Endothelial cell of umbilical vein (primary cell): ENCODE measurements around the gene GDNF. TPM values are rescaled to one million over a fixed set of nuclear protein-coding genes. Genes with fewer than 3 reads are reported as not detected.

ENCODE experiments used
- BruUV-seq: library from RNA; stranded (reverse); fragments of 400-500 nt; replicated peaks from 2 replicates; lab custom pipeline; 2021; lab: Mats Ljungman, UMichigan
- CTCF ChIA-PET: fragments of 300-600, 350-600 bp; sonication (Branson Sonifier 250); formaldehyde crosslinking; loops from one replicate; lab custom pipeline; 2021; ENCODE audit warnings: antibody characterized with exemption, inconsistent platforms; lab: Charles Lee
- POLR2A ChIA-PET: fragments of 300-600, 350-600 bp; sonication (Branson Sonifier 250); formaldehyde crosslinking; loops from one replicate; lab custom pipeline; 2021; ENCODE audit warnings: antibody characterized with exemption, inconsistent platforms; lab: Charles Lee
- DNase-seq: peaks from one replicate; pipeline ENCODE4 v3.0.0-alpha.2; 2011; ENCODE audit warnings: low read depth, low spot score
- FAIRE-seq: peaks from 2 replicates; lab custom pipeline; 2011; peaks lifted over from hg19 to GRCh38; lab: Jason Lieb, UNC
- H2AFZ ChIP-seq: 2 replicates; pipeline ENCODE4 v1.6.0; 2012; ENCODE audit warnings: low read depth, low read length, control low read depth, inconsistent platforms
- H3K27ac ChIP-seq: 2 replicates; pipeline ENCODE4 v1.5.1; 2011; ENCODE audit warnings: low read depth, mild to moderate bottlenecking, control low read depth, low read length, moderate library complexity; ENCODE audit not compliant: insufficient read depth
- H3K27me3 ChIP-seq, 2 experiments: 2 replicates each; pipeline versions ENCODE4 v1.6.0 to v1.6.1; 2011; ENCODE audit warnings: low read length in 2 of 2, mixed read lengths in 1 of 2; ENCODE audit not compliant: control insufficient read depth in 2 of 2, insufficient read depth in 2 of 2
- H3K36me3 ChIP-seq, 2 experiments: 2 replicates in 1 of 2; 3 replicates in 1 of 2; pipeline ENCODE4 v1.5.1; 2011; ENCODE audit warnings: low read length in 2 of 2, mild to moderate bottlenecking in 1 of 2, moderate library complexity in 1 of 2; ENCODE audit not compliant: control insufficient read depth in 2 of 2, insufficient read depth in 2 of 2; ENCODE audit errors: extremely low read depth in 1 of 2
- H3K4me1 ChIP-seq: 3 replicates; pipeline ENCODE4 v1.5.1; 2011; ENCODE audit warnings: mild to moderate bottlenecking, low read length; ENCODE audit not compliant: control insufficient read depth, insufficient read depth; ENCODE audit errors: extremely low read depth
- H3K4me2 ChIP-seq: 2 replicates; pipeline ENCODE4 v1.6.1; 2011; ENCODE audit warnings: low read length, control low read depth, mixed read lengths; ENCODE audit not compliant: insufficient read depth
- H3K4me3 ChIP-seq, 3 experiments: fragments of 200-600 bp in 1 of 3; sonication (generic), shearing (Covaris generic) in 1 of 3; replicated peaks in 1 of 3; 2 replicates each; pipeline ENCODE4 v1.5.1; 2011 to 2016; ENCODE audit warnings: control low read depth in 3 of 3, low read length in 3 of 3, mild to moderate bottlenecking in 2 of 3, inconsistent platforms in 1 of 3, low read depth in 1 of 3, moderate library complexity in 1 of 3; ENCODE audit not compliant: insufficient read depth in 1 of 3
- H3K79me2 ChIP-seq: 2 replicates; pipeline ENCODE4 v1.6.0; 2012; ENCODE audit warnings: low read length, inconsistent platforms; ENCODE audit not compliant: control insufficient read depth, insufficient read depth
- H3K9ac ChIP-seq: replicated peaks from 2 replicates; pipeline ENCODE3; 2011; ENCODE audit warnings: low read length, control low read depth; ENCODE audit not compliant: insufficient read depth; ENCODE audit errors: extremely low read depth
- H3K9me1 ChIP-seq: replicated peaks from 3 replicates; pipeline ENCODE4 v1.6.0; 2011; ENCODE audit warnings: mild to moderate bottlenecking, low read length; ENCODE audit not compliant: control insufficient read depth, insufficient read depth; ENCODE audit errors: extremely low read depth
- H3K9me3 ChIP-seq: replicated peaks from 2 replicates; pipeline ENCODE4 v1.5.1; 2012; ENCODE audit warnings: low read length, inconsistent platforms; ENCODE audit not compliant: control insufficient read depth, insufficient read depth
- H4K20me1 ChIP-seq: replicated peaks from 2 replicates; pipeline ENCODE3; 2011; ENCODE audit warnings: mild to moderate bottlenecking, low read length; ENCODE audit not compliant: control insufficient read depth, insufficient read depth; ENCODE audit errors: extremely low read depth
- CTCF ChIP-seq, 2 donors: IDR thresholded peaks; 1 replicate in 1 of 2; 2 replicates in 1 of 2; pipeline ENCODE4 v1.5.1; 2011; ENCODE audit warnings: low read length in 2 of 2, mild to moderate bottlenecking in 2 of 2, moderate library complexity in 2 of 2, control low read depth in 1 of 2, inconsistent platforms in 1 of 2, low read depth in 1 of 2; ENCODE audit not compliant: insufficient read depth in 1 of 2; ENCODE audit errors: extremely low read depth in 1 of 2
- EZH2 ChIP-seq: IDR thresholded peaks from 2 replicates; pipeline ENCODE4 v1.6.1; 2012; ENCODE audit warnings: borderline replicate concordance, low read depth, mild to moderate bottlenecking, moderate library complexity, low read length, inconsistent platforms; ENCODE audit not compliant: severe bottlenecking
- FOS ChIP-seq: IDR thresholded peaks from 2 replicates; pipeline ENCODE4 v1.6.1; 2011; ENCODE audit warnings: mild to moderate bottlenecking, low read length, moderate library complexity, borderline replicate concordance; ENCODE audit not compliant: insufficient read depth
- GATA2 ChIP-seq: IDR thresholded peaks from 2 replicates; pipeline ENCODE4 v1.7.0; 2011; ENCODE audit warnings: low read depth, mild to moderate bottlenecking, moderate library complexity, mixed read lengths, low read length; ENCODE audit not compliant: insufficient read length, insufficient read depth
- JUN ChIP-seq: IDR thresholded peaks from 2 replicates; pipeline ENCODE4 v1.6.1; 2011; ENCODE audit warnings: borderline replicate concordance, low read depth; ENCODE audit not compliant: insufficient read length, insufficient read depth
- MYC ChIP-seq: IDR thresholded peaks from one replicate; pipeline ENCODE4 v1.6.1; 2011; ENCODE audit warnings: mild to moderate bottlenecking, low read depth, low read length
- POLR2A ChIP-seq: IDR thresholded peaks from 2 replicates; pipeline ENCODE4 v1.6.1; 2012; ENCODE audit warnings: low read depth, mild to moderate bottlenecking, control low read depth, low read length
- POLR2AphosphoS5 ChIP-seq: IDR thresholded peaks from 2 replicates; pipeline ENCODE4 v1.6.1; 2012; ENCODE audit warnings: low read depth, mild to moderate bottlenecking, control low read depth, low read length, moderate library complexity; ENCODE audit not compliant: insufficient read depth
- dilution Hi-C: fragments of 300-500 bp; cut with MboI; formaldehyde crosslinking; loops from one replicate; pipeline ENCODE4 v1.15.0; 2019; ENCODE audit warnings: low sequenced_read_pairs; ENCODE audit not compliant: extremely low pct_ligation_motif_present
- intact Hi-C: fragments of 100-400 bp; cut with micrococcal nuclease; formaldehyde crosslinking; loops from one replicate; pipeline ENCODE4 v1.10.0; 2022
- polyA plus RNA-seq, 4 experiments: library from polyadenylated mRNA; depleted of rRNA in 3 of 4; stranded (reverse) in 3 of 4; unstranded in 1 of 4; fragments of >200 nt; gene quantifications; 2 replicates each; pipeline versions ENCODE4 v1.2.1 to v1.2.3, GENCODE V29; 2011 to 2012; ENCODE audit warnings: missing spikeins in 1 of 4
- total RNA-seq: library from RNA; stranded (reverse); gene quantifications from 2 replicates; pipeline ENCODE4 v1.2.3, GENCODE V29; 2021
- TF ChIP-seq, protein P1 (sequence below): IDR thresholded peaks from 2 replicates; pipeline ENCODE4 v1.6.1; 2011; ENCODE audit not compliant: insufficient read depth, insufficient read length

GDNF gene
- total and polyA plus RNA-seq, 2 donors (not counting 3 experiments of a cell fraction or from before 2014, with no cell fraction given), result not detected

GRCh38 chr5:37807621-37808301, 32.1 kb downstream of the GDNF start:
- no peak for DNase-seq
- no TSS peak for BruUV-seq
- no peaks in the 10 kb centered on the region for H3K9me3 ChIP-seq
- intact Hi-C loops, result no loop called here
- no peak overlapping the region for H3K4me3 ChIP-seq
- ChIA-PET POLR2A (no interaction called here), CTCF (no interaction called here)
- H3K36me3 ChIP-seq, result no peaks in the 10 kb centered on the region
- no peak overlapping the region for H2AFZ ChIP-seq
- dilution Hi-C loops, result no loop called here
- no peak for TF ChIP-seq POLR2A
- TF ChIP-seq FOS, result no peak
- TF ChIP-seq CTCF (IDR thresholded peaks at IDR 0.05; ENCODE audit: extremely low read depth in 1 of 2, insufficient read depth in 1 of 2, low read depth in 1 of 2, low read length in 2 of 2), result no peak
- no peak for TF ChIP-seq JUN
- TF ChIP-seq EZH2, result no peak
- TF ChIP-seq GATA2, result no peak
- TF ChIP-seq POLR2AphosphoS5, result no peak
- TF ChIP-seq MYC, result no peak
- TF ChIP-seq, protein P1, sequence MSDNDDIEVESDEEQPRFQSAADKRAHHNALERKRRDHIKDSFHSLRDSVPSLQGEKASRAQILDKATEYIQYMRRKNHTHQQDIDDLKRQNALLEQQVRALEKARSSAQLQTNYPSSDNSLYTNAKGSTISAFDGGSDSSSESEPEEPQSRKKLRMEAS, result no peak
- no peaks in the 10 kb centered on the region for H3K9me1 ChIP-seq
- H3K4me1 ChIP-seq, result no peaks in the 10 kb centered on the region
- H3K79me2 ChIP-seq, result no peaks in the 10 kb centered on the region
- no peaks in the 10 kb centered on the region for H4K20me1 ChIP-seq
- H3K4me2 ChIP-seq, result no peak overlapping the region
- H3K27ac ChIP-seq, result no peak overlapping the region
- FAIRE-seq, result no peak
- peaks cover 0 to 4% of the 10 kb centered on the region in 2 experiments for H3K27me3 ChIP-seq
- no peak overlapping the region for H3K9ac ChIP-seq
